ENCODE data around the gene SLC35C1. TPM values are rescaled to one million over a fixed set of nuclear protein-coding genes. Genes with fewer than 3 reads are reported as not detected.

Gene SLC35C1
- polyA plus RNA-seq, 1 donor (not counting 4 experiments of a cell fraction or from before 2014, with no cell fraction given): 4.9 TPM

- no peak overlapping the region for H3K4me2 ChIP-seq (ENCODE audit: control insufficient read depth, extremely low read depth, insufficient read depth, low read depth, low read length)
- DNase-seq (ENCODE audit: low read depth, low spot score) (no peak), FAIRE-seq (no peak)
- H4K20me1 ChIP-seq (ENCODE audit: control insufficient read depth, extremely low read depth, insufficient read depth, low read length): no peaks in the 10 kb centered on the region
- dilution Hi-C loops (cut with MboI; ENCODE audit: extremely low pct_ligation_motif_present, low sequenced_read_pairs): no loop called here
- H3K9me3 ChIP-seq (ENCODE audit: control insufficient read depth, low read depth, low read length): no peaks in the 10 kb centered on the region
- H3K9ac ChIP-seq (ENCODE audit: control insufficient read depth, extremely low read depth, insufficient read depth, low read length): no peak overlapping the region
- H3K79me2 ChIP-seq (ENCODE audit: control insufficient read depth, insufficient read depth, low read length): no peaks in the 10 kb centered on the region
- peaks cover 4% of the 10 kb centered on the region for H3K27me3 ChIP-seq (ENCODE audit: control insufficient read depth, extremely low read depth, insufficient read depth, low read length)
- no peak overlapping the region for H2AFZ ChIP-seq (ENCODE audit: control insufficient read depth, low read length)
- H3K9me1 ChIP-seq (ENCODE audit: control insufficient read depth, extremely low read depth, insufficient read depth, low read length): peaks cover 4% of the 10 kb centered on the region
- no peaks in the 10 kb centered on the region for H3K36me3 ChIP-seq (ENCODE audit: control insufficient read depth in 2 of 2, extremely low read depth in 1 of 2, insufficient read depth in 2 of 2, low read length in 2 of 2)
- H3K4me3 ChIP-seq (ENCODE audit: control insufficient read depth in 2 of 3, extremely low read depth in 1 of 3, insufficient read depth in 2 of 3, low read depth in 1 of 3, low read length in 3 of 3): no peak overlapping the region
- peaks cover 4% of the 10 kb centered on the region for H3K4me1 ChIP-seq (ENCODE audit: control insufficient read depth, extremely low read depth, insufficient read depth, low read length)
- no peak overlapping the region for H3K27ac ChIP-seq (ENCODE audit: control insufficient read depth, insufficient read depth, low read length)
- TF ChIP-seq CTCF (optimal IDR thresholded peaks at IDR 0.05 in 1 of 3, IDR thresholded peaks at IDR 0.05 in 1 of 3, conservative IDR thresholded peaks at IDR 0.05 in 1 of 3; ENCODE audit: extremely low read depth in 1 of 3, insufficient read depth in 2 of 3, low read length in 3 of 3) (no peak), EZH2 (IDR thresholded peaks at IDR 0.05; ENCODE audit: low read length) (no peak)
These were observed 30.9 kb upstream of the SLC35C1 start for GRCh38 chr11:45773786-45774655.

GRCh38 chr11:45774786-45775185 lies 30.2 kb upstream of the SLC35C1 start:
- FAIRE-seq: no peak
- Histone ChIP-seq H2AFZ (ENCODE audit: control insufficient read depth, low read length) (no peak overlapping the region), H3K9ac (ENCODE audit: control insufficient read depth, extremely low read depth, insufficient read depth, low read length) (no peak overlapping the region)

More at GRCh38 chr11:45774786-45775185, 30.2 kb upstream of the SLC35C1 start:
- Histone ChIP-seq H3K27ac (ENCODE audit: control insufficient read depth, insufficient read depth, low read length) (no peak overlapping the region), H3K4me1 (ENCODE audit: control insufficient read depth, extremely low read depth, insufficient read depth, low read length) (peaks cover 4% of the 10 kb centered on the region), H4K20me1 (ENCODE audit: control insufficient read depth, extremely low read depth, insufficient read depth, low read length) (no peaks in the 10 kb centered on the region), H3K79me2 (ENCODE audit: control insufficient read depth, insufficient read depth, low read length) (no peaks in the 10 kb centered on the region), H3K9me1 (ENCODE audit: control insufficient read depth, extremely low read depth, insufficient read depth, low read length) (peaks cover 4% of the 10 kb centered on the region), H3K9me3 (ENCODE audit: control insufficient read depth, low read depth, low read length) (no peaks in the 10 kb centered on the region), H3K36me3 (ENCODE audit: control insufficient read depth in 2 of 2, extremely low read depth in 1 of 2, insufficient read depth in 2 of 2, low read length in 2 of 2) (no peaks in the 10 kb centered on the region), H3K4me2 (ENCODE audit: control insufficient read depth, extremely low read depth, insufficient read depth, low read depth, low read length) (no peak overlapping the region), H3K27me3 (ENCODE audit: control insufficient read depth, extremely low read depth, insufficient read depth, low read length) (peaks cover 4% of the 10 kb centered on the region), H3K4me3 (ENCODE audit: control insufficient read depth in 2 of 3, extremely low read depth in 1 of 3, insufficient read depth in 2 of 3, low read depth in 1 of 3, low read length in 3 of 3) (no peak overlapping the region)
- dilution Hi-C loops (cut with MboI; ENCODE audit: extremely low pct_ligation_motif_present, low sequenced_read_pairs): no loop called here
- TF ChIP-seq CTCF (optimal IDR thresholded peaks at IDR 0.05 in 1 of 3, IDR thresholded peaks at IDR 0.05 in 1 of 3, conservative IDR thresholded peaks at IDR 0.05 in 1 of 3; ENCODE audit: extremely low read depth in 1 of 3, insufficient read depth in 2 of 3, low read length in 3 of 3): no peak
- no peak for TF ChIP-seq EZH2 (IDR thresholded peaks at IDR 0.05; ENCODE audit: low read length)
- no peak for DNase-seq (ENCODE audit: low read depth, low spot score)
